ENCODE data around the gene INHBB. TPM values are rescaled to one million over a fixed set of nuclear protein-coding genes. Genes with fewer than 3 reads are reported as not detected.

The INHBB gene
- polyA plus RNA-seq, 2 donors: 0.51 to 1.6 TPM

DNA sequence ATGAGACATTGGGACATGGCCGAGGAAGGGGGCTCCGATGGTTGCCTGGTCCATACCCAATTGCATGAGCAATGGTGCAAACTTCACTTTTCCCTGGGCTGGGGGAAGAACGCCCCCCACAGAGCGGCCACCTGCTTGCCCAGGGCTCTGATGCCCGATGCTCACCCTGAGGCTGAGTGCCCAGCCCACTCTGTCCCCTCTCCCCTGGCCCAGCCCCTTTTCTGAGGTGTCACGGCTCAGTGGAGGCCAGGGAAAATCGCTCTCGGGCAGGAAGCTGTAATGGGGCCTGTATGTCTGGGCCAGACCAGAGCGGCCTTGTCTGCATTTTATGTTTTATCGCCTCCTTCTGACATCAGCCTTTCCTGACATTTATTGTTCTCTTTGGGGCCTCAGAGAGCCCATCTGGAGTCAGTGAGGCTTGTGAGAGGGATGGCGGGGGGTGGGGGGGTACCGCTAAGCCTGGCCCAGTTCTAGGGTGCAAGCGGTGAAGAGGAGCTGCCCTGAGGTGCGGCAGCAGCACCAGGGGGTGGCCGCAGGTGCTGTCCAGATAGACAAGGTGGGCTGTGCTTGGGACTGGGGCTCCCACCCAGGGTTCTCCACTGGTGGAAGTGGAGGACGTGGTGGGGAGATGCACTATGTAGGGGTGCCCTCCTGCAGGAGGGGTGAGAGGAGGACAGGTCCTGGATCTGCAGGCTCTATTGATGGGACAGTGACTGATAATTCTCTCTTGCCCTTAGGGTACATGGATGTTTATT, 46.2 kb downstream of the INHBB start:
- no peaks in the 10 kb centered on the region for H3K4me1 ChIP-seq (ENCODE audit: control insufficient read depth in 2 of 2, insufficient read depth in 2 of 2, low read length in 1 of 2)
- no peaks in the 10 kb centered on the region for H3K27me3 ChIP-seq (ENCODE audit: control insufficient read depth in 1 of 2, insufficient read depth in 2 of 2, low read length in 2 of 2)
- WGBS, 2 donors: 90 to 91% methylated on average over 16 of the region's 16 CpGs
- H3K27ac ChIP-seq (ENCODE audit: low read depth in 2 of 2, low read length in 1 of 2): no peak overlapping the region
- H3K4me3 ChIP-seq (ENCODE audit: low read depth in 1 of 2, low read length in 2 of 2): no peak overlapping the region
- H3K9me3 ChIP-seq (ENCODE audit: control insufficient read depth in 2 of 2, insufficient read depth in 1 of 2, low read depth in 1 of 2, low read length in 1 of 2): no peaks in the 10 kb centered on the region
- H3K36me3 ChIP-seq (ENCODE audit: control insufficient read depth in 2 of 2, insufficient read depth in 2 of 2, low read length in 1 of 2): no peaks in the 10 kb centered on the region

DNA sequence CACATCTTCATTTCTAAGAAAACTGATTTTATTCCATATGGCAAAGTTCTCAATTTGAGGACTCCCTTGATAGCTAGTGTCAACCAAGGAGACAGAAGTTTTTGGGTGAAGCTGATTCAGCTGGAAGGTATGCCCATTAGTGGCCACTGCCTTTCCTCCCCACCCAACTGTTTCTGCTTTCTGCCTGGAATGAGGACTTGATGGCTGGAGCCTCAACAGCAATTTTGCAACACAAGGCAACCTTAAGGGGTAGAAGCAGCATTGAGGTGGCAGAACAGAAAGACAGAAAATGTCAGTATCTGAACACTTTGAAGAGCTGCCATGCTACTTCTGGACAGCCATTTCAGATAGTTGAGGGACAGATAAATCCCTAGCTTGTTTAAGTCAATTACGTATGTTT, 47.0 kb downstream of the INHBB start:
- 88 to 92% methylated on average over 1 of the region's 1 CpG for WGBS, 2 donors
- no peaks in the 10 kb centered on the region for H3K9me3 ChIP-seq (ENCODE audit: control insufficient read depth in 2 of 2, insufficient read depth in 1 of 2, low read depth in 1 of 2, low read length in 1 of 2)

DNA sequence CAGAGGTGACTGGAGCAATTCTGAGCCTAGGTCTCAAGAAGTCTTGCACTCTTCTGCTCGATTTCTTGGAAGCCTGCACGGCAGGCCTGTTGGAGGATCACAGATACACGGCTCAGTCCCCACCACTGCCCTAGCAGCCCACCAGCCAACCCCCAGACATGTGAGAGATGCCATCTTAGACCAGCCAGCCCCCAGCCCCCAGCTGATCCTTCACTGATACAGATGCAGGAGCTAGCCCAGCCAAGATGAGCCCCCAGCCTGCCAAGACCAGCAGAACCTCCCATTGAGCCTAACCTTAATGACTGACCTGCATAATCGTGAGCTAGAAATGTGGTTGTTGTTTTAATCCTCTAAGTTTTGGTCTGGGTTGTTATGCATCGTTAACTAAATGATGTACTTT, 47.5 kb downstream of the INHBB start:
- Histone ChIP-seq H3K4me3 (ENCODE audit: low read depth in 1 of 2, low read length in 2 of 2) (no peak overlapping the region), H3K9me3 (ENCODE audit: control insufficient read depth in 2 of 2, insufficient read depth in 1 of 2, low read depth in 1 of 2, low read length in 1 of 2) (no peaks in the 10 kb centered on the region), H3K4me1 (ENCODE audit: control insufficient read depth in 2 of 2, insufficient read depth in 2 of 2, low read length in 1 of 2) (no peaks in the 10 kb centered on the region), H3K36me3 (ENCODE audit: control insufficient read depth in 2 of 2, insufficient read depth in 2 of 2, low read length in 1 of 2) (no peaks in the 10 kb centered on the region), H3K27ac (ENCODE audit: low read depth in 2 of 2, low read length in 1 of 2) (no peak overlapping the region), H3K27me3 (ENCODE audit: control insufficient read depth in 1 of 2, insufficient read depth in 2 of 2, low read length in 2 of 2) (no peaks in the 10 kb centered on the region)
- 90 to 91% methylated on average over 5 of the region's 5 CpGs for WGBS, 2 donors

More for the DNA sequence above, 47.0 kb downstream of the INHBB start:
- Histone ChIP-seq H3K4me3 (ENCODE audit: low read depth in 1 of 2, low read length in 2 of 2) (no peak overlapping the region), H3K27me3 (ENCODE audit: control insufficient read depth in 1 of 2, insufficient read depth in 2 of 2, low read length in 2 of 2) (no peaks in the 10 kb centered on the region), H3K4me1 (ENCODE audit: control insufficient read depth in 2 of 2, insufficient read depth in 2 of 2, low read length in 1 of 2) (no peaks in the 10 kb centered on the region), H3K36me3 (ENCODE audit: control insufficient read depth in 2 of 2, insufficient read depth in 2 of 2, low read length in 1 of 2) (no peaks in the 10 kb centered on the region), H3K27ac (ENCODE audit: low read depth in 2 of 2, low read length in 1 of 2) (no peak overlapping the region)

DNA sequence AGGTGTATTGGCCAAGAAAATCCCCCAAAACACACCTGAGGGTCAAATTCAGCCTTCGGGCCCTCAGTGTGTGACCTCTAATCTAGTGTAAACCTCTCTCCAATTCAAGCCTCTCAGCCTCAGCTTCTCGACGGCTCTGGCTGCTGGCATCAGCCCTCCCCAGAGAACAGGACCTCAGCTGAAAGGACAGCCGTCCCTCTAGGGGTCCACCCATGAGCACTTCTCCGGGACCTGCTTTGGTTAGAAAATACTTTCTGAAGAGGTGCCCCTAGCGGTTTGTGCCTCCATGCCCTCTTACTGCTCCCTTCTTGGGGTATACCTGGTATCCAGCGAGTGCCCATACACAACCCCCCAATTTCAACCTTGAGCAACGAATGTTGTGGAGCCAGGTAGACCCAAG, 48.8 kb downstream of the INHBB start:
- Histone ChIP-seq H3K27me3 (ENCODE audit: control insufficient read depth in 1 of 2, insufficient read depth in 2 of 2, low read length in 2 of 2) (peaks cover 0 to 5% of the 10 kb centered on the region in 2 donors), H3K9me3 (ENCODE audit: control insufficient read depth in 2 of 2, insufficient read depth in 1 of 2, low read depth in 1 of 2, low read length in 1 of 2) (no peaks in the 10 kb centered on the region), H3K4me1 (ENCODE audit: control insufficient read depth in 2 of 2, insufficient read depth in 2 of 2, low read length in 1 of 2) (no peaks in the 10 kb centered on the region), H3K27ac (ENCODE audit: low read depth in 2 of 2, low read length in 1 of 2) (no peak overlapping the region), H3K36me3 (ENCODE audit: control insufficient read depth in 2 of 2, insufficient read depth in 2 of 2, low read length in 1 of 2) (no peaks in the 10 kb centered on the region), H3K4me3 (ENCODE audit: low read depth in 1 of 2, low read length in 2 of 2) (no peak overlapping the region)
- WGBS, 2 donors: 91% methylated on average over 8 of the region's 8 CpGs

DNA sequence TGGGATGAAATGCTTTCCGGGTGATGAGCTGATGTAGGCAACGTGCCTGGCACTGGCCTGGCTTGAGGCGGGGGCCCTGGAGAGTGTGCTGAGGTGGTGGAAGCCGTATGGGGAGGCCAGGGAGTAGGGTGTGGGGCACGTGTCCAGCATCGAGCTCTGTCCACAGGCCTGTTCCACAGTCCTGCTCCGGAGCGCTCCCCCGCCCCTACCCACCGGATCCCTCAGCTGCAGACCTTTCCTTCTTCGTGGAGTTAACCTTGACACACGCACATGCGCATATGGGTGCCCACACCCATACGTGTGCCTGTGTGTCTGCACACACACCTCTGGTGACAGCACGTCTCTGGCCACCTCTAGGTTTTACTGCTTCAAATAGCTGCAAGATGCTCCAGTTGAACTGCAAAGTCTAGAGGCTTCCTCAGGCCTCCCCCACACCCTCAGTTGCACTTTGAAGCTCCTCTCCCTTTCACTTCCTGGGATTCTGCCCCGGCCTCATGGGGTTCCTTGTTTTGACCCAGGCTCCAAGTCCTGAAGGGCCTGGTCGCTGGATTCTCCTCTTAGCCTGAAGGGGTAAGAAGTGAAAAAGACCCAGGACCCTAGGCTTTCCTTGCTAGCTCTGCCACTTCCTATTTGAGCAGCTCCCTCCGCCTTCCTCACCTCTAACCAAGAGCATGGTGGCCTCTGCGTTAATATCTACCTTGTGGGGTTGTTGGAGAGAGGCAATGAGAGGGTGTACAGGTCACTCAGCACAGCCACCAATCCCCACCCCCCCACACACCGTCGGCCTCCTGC, 49.5 kb downstream of the INHBB start:
- Histone ChIP-seq H3K4me1 (ENCODE audit: control insufficient read depth in 2 of 2, insufficient read depth in 2 of 2, low read length in 1 of 2) (no peaks in the 10 kb centered on the region), H3K4me3 (ENCODE audit: low read depth in 1 of 2, low read length in 2 of 2) (no peak overlapping the region), H3K27ac (ENCODE audit: low read depth in 2 of 2, low read length in 1 of 2) (no peak overlapping the region), H3K9me3 (ENCODE audit: control insufficient read depth in 2 of 2, insufficient read depth in 1 of 2, low read depth in 1 of 2, low read length in 1 of 2) (no peaks in the 10 kb centered on the region), H3K36me3 (ENCODE audit: control insufficient read depth in 2 of 2, insufficient read depth in 2 of 2, low read length in 1 of 2) (no peaks in the 10 kb centered on the region), H3K27me3 (ENCODE audit: control insufficient read depth in 1 of 2, insufficient read depth in 2 of 2, low read length in 2 of 2) (peaks cover 0 to 5% of the 10 kb centered on the region in 2 donors)
- 77 to 79% methylated on average over 21 of the region's 21 CpGs for WGBS, 2 donors

DNA sequence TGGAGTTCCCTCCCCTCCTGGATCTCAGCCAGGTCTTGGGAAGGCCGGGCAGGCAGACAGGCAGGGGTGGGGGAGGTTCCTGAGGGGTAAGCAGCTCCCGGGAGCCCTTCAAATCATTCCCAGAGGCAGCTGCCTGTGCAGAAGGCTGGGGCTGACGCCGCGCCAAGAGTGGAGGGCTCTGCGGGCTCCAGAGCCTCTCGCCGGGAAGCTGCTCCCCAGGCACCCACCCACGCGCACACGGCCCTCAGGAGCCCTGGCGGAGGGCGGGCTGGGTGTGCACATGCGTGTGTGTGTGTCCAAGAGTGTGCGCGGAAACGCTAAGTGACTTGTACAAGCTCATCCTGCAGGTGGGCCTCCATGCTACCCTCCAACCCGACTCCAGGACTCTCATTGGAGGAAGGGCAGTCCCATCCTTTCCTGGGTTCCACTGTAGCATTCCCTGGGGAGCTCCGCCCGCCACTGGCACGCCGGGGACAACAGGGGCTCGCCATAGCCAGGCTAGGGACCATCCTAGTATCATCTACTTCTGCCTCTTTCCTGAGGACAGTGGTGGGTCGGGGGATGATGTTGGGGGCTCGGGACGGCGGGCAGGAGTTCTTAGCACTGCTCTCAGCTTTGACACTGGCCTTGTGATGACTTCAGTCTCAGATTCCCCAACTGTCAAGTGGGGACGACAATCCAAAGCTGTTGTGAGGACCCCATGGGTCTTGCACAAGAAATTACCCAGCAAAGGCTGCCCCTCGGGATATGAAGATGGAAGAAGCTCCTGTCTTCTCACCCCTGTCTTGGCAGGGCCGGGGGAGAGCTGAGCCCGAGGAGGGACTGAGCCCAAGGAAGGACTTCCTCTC, 50.3 kb downstream of the INHBB start:
- Histone ChIP-seq H3K36me3 (ENCODE audit: control insufficient read depth in 2 of 2, insufficient read depth in 2 of 2, low read length in 1 of 2) (no peaks in the 10 kb centered on the region), H3K27ac (ENCODE audit: low read depth in 2 of 2, low read length in 1 of 2) (no peak overlapping the region), H3K4me1 (ENCODE audit: control insufficient read depth in 2 of 2, insufficient read depth in 2 of 2, low read length in 1 of 2) (no peaks in the 10 kb centered on the region), H3K27me3 (ENCODE audit: control insufficient read depth in 1 of 2, insufficient read depth in 2 of 2, low read length in 2 of 2) (peaks cover 0 to 5% of the 10 kb centered on the region in 2 donors), H3K9me3 (ENCODE audit: control insufficient read depth in 2 of 2, insufficient read depth in 1 of 2, low read depth in 1 of 2, low read length in 1 of 2) (no peaks in the 10 kb centered on the region), H3K4me3 (ENCODE audit: low read depth in 1 of 2, low read length in 2 of 2) (no peak overlapping the region)
- WGBS, 2 donors: 66% methylated on average over 31 of the region's 31 CpGs

DNA sequence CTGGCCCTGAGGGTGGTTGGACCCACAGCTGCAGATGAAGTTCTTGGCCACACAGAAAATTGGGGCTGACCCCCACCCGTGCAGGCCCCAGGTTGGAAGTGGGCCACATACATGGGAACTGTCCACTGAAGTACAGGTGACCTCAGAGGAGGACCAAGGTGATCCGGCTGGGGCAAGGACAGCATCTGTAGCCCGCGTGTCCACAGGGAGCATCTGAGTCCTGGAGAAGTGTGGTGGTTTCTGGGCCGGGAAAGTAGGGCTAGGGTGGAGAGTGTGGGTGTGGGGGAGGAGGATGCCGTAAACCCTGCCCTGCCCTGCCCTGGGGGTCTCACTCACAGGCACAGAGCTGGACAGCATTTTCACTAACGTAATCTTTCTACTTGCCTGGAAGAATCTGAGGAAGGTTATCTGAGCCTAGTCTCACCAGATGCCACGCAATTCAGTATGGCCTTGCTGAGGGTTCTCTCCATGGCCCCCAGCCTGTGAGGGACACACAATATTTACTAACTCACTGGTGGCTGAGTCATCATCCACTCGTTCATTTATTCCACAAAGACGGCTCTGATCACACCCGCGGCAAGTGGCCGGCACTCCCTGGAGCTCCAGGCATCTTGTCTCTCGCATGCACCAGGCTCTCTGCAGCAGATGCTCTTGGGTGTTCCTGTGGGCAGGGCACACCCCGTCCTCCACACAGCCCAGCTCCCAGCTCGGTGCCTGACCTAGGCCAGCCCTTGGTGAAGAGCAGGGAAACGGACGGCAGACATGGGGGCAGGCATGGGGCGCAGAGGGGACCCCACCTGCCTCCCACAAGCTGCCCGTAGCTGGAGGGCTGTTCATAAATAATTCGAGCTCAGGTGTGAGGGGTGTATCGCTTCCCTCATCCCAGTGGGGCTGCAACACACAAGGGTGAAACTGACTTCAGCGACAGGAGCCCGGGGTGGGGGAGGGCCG, 51.2 kb downstream of the INHBB start:
- no peaks in the 10 kb centered on the region for H3K36me3 ChIP-seq (ENCODE audit: control insufficient read depth in 2 of 2, insufficient read depth in 2 of 2, low read length in 1 of 2)
- 66 to 68% methylated on average over 25 of the region's 25 CpGs for WGBS, 2 donors
- H3K27me3 ChIP-seq (ENCODE audit: control insufficient read depth in 1 of 2, insufficient read depth in 2 of 2, low read length in 2 of 2): peaks cover 0 to 5% of the 10 kb centered on the region in 2 donors
- H3K27ac ChIP-seq (ENCODE audit: low read depth in 2 of 2, low read length in 1 of 2): no peak overlapping the region
- H3K9me3 ChIP-seq (ENCODE audit: control insufficient read depth in 2 of 2, insufficient read depth in 1 of 2, low read depth in 1 of 2, low read length in 1 of 2): no peaks in the 10 kb centered on the region
- no peaks in the 10 kb centered on the region for H3K4me1 ChIP-seq (ENCODE audit: control insufficient read depth in 2 of 2, insufficient read depth in 2 of 2, low read length in 1 of 2)
- no peak overlapping the region for H3K4me3 ChIP-seq (ENCODE audit: low read depth in 1 of 2, low read length in 2 of 2)

DNA sequence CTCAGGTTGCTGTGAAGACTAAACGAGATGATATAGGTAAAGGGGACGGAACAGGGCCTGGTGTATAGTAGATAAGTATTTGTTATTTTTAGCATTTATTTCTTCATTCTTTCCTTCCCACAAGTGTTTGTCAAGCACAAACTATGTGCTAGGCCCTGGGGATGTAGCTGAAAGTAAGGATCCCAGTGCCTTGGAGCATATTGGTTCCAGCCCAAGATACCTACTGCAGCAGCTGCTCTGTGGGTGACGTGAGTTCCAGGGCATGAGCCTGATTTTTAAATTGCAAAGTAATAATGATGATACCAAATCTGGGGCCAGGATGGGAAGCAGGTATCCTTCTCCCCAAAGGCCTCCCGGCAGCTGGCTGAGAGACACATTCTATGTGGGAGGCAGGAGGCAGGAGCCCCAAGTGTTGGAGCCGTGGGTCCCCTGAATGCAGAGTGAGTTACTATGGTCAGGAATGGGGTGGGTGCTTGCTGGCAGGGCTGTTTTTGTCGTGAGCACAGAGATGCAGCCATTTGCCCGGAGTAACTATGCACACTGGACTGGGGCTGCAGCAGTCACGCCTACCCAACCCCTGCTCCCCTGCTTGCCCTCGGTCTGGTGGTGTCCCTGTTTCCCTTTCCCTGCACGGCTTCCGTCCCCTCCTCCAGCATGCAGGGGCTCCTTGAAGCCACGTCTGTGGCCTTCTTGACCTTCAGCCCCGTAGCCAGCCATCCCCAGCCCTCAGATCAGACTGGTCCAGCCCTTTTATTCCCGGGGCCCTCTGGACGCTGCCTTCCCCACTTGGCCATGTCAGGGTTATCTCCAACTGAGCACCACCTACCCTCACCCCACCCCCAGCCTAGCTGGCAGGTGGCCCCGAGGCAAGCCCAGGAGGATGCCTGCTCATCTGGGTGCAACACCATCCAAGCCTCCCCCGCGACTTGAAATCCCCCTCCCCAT, 52.4 kb downstream of the INHBB start:
- H3K27ac ChIP-seq (ENCODE audit: low read depth in 2 of 2, low read length in 1 of 2): no peak overlapping the region
- no peaks in the 10 kb centered on the region for H3K9me3 ChIP-seq (ENCODE audit: control insufficient read depth in 2 of 2, insufficient read depth in 1 of 2, low read depth in 1 of 2, low read length in 1 of 2)
- no peaks in the 10 kb centered on the region for H3K36me3 ChIP-seq (ENCODE audit: control insufficient read depth in 2 of 2, insufficient read depth in 2 of 2, low read length in 1 of 2)
- no peaks in the 10 kb centered on the region for H3K4me1 ChIP-seq (ENCODE audit: control insufficient read depth in 2 of 2, insufficient read depth in 2 of 2, low read length in 1 of 2)
- peaks cover 0 to 5% of the 10 kb centered on the region in 2 donors for H3K27me3 ChIP-seq (ENCODE audit: control insufficient read depth in 1 of 2, insufficient read depth in 2 of 2, low read length in 2 of 2)
- H3K4me3 ChIP-seq (ENCODE audit: low read depth in 1 of 2, low read length in 2 of 2): no peak overlapping the region
- WGBS, 2 donors: 76 to 77% methylated on average over 18 of the region's 18 CpGs
